HFFc6 (cell line): Measurements from ENCODE around the gene SETX. TPM values are rescaled to one million over a fixed set of nuclear protein-coding genes. Genes with fewer than 3 reads are reported as not detected.

ENCODE experiments used
- DNase-seq: peaks from one replicate; pipeline ENCODE4 v3.0.0-alpha.2; 2018
- H3K27ac Mint-ChIP-seq: 2 replicates; pipeline ENCODE4 v1.8.0; 2020; ENCODE audit warnings: mild to moderate bottlenecking, mixed read lengths
- H3K27me3 Mint-ChIP-seq: 2 replicates; pipeline ENCODE4 v1.8.0; 2021; ENCODE audit warnings: mild to moderate bottlenecking, moderate library complexity, mixed read lengths; ENCODE audit not compliant: insufficient read depth
- H3K36me3 Mint-ChIP-seq: 2 replicates; pipeline ENCODE4 v1.8.0; 2021; ENCODE audit warnings: low read depth, mixed read lengths
- H3K4me1 Mint-ChIP-seq: 2 replicates; pipeline ENCODE4 v1.8.0; 2020; ENCODE audit warnings: low read depth, mixed read lengths
- H3K4me3 Mint-ChIP-seq: 2 replicates; pipeline ENCODE4 v1.8.0; 2020; ENCODE audit warnings: mild to moderate bottlenecking, moderate library complexity, mixed read lengths
- H3K9me3 Mint-ChIP-seq: 2 replicates; pipeline ENCODE4 v1.8.0; 2020; ENCODE audit warnings: mild to moderate bottlenecking, mixed read lengths
- long read RNA-seq: library from polyadenylated mRNA; unstranded; transcript quantifications from one replicate; pipeline ENCODE4 v2.0.0, GENCODE V29; 2019
- total RNA-seq, 6 experiments: library from RNA; stranded (reverse); fragmentation: NEBNext Ultra II Directional; extraction: Animal tissue kit (Norgen Biotek cat#: 25700); gene quantifications; 2 replicates in 1 of 6; 3 replicates in 5 of 6; pipeline ENCODE4 v1.2.3, GENCODE V29; 2021
- TF ChIP-seq, protein P1 (sequence below): fragments of 200-600 bp; sonication (generic); IDR thresholded peaks from 2 replicates; pipeline ENCODE4 v1.5.0; 2021; ENCODE audit warnings: antibody characterized with exemption, mild to moderate bottlenecking

The SETX gene, protein sequence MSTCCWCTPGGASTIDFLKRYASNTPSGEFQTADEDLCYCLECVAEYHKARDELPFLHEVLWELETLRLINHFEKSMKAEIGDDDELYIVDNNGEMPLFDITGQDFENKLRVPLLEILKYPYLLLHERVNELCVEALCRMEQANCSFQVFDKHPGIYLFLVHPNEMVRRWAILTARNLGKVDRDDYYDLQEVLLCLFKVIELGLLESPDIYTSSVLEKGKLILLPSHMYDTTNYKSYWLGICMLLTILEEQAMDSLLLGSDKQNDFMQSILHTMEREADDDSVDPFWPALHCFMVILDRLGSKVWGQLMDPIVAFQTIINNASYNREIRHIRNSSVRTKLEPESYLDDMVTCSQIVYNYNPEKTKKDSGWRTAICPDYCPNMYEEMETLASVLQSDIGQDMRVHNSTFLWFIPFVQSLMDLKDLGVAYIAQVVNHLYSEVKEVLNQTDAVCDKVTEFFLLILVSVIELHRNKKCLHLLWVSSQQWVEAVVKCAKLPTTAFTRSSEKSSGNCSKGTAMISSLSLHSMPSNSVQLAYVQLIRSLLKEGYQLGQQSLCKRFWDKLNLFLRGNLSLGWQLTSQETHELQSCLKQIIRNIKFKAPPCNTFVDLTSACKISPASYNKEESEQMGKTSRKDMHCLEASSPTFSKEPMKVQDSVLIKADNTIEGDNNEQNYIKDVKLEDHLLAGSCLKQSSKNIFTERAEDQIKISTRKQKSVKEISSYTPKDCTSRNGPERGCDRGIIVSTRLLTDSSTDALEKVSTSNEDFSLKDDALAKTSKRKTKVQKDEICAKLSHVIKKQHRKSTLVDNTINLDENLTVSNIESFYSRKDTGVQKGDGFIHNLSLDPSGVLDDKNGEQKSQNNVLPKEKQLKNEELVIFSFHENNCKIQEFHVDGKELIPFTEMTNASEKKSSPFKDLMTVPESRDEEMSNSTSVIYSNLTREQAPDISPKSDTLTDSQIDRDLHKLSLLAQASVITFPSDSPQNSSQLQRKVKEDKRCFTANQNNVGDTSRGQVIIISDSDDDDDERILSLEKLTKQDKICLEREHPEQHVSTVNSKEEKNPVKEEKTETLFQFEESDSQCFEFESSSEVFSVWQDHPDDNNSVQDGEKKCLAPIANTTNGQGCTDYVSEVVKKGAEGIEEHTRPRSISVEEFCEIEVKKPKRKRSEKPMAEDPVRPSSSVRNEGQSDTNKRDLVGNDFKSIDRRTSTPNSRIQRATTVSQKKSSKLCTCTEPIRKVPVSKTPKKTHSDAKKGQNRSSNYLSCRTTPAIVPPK (N-terminal part only)
- total RNA-seq: 10 to 100 TPM; 14.9 to 18.7 (median 17.7) TPM
- long read RNA-seq, partial matches to known transcripts: 7 of 18 reads
- long read RNA-seq, other reads (novel, unspliced or antisense): 11 of 18 reads

DNA sequence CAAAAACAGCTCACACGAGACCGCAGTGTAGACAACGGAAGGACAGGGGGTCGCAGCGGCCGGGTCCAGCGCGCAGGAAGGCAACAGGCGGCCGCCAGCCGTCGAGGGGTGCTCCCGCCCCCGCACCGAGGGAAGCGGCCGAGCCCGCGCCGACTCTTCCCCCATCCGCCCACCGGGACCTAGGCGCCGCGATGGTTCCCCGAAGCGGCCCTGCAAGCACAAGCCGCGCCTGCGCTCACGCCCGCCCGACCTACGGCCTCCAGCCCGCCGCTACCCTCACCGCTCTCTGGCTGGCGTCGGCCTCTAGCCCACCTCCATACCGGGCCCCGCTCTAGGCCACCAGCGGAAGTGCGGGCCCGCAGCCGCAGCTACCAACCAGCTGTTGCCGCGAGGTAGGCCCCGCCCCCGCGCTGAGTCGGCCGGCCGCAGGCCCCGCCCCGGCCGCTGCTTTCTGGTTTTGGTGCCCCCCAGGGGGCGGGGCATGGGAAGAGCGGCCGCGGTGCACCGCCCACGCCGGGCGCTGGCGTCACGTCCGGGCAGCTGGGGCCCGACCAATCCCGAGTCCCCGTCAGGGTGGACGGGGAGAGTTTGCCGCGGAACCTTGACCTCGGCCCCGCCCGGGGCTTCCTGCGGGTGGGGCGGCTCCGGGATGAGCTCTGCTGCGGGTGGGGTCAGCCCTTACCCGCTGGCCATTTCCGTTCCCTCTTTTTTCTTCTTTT, at the start of gene SETX:
Gene SETX (minus strand): TSS at position 350 of the 719 bp plus-strand sequence. CDS start 5,558 bp downstream, outside the sequence.
- Mint-ChIP-seq H3K9me3 (no peaks in the 10 kb centered on the region), H3K27ac (peak within 1 kb of the TSS; percentile 94), H3K36me3 (peaks cover 28% of the 10 kb centered on the region), H3K27me3 (no peaks in the 10 kb centered on the region), H3K4me1 (peaks cover 28% of the 10 kb centered on the region), H3K4me3 (peak within 1 kb of the TSS; percentile 97)
- TF ChIP-seq, protein P1, sequence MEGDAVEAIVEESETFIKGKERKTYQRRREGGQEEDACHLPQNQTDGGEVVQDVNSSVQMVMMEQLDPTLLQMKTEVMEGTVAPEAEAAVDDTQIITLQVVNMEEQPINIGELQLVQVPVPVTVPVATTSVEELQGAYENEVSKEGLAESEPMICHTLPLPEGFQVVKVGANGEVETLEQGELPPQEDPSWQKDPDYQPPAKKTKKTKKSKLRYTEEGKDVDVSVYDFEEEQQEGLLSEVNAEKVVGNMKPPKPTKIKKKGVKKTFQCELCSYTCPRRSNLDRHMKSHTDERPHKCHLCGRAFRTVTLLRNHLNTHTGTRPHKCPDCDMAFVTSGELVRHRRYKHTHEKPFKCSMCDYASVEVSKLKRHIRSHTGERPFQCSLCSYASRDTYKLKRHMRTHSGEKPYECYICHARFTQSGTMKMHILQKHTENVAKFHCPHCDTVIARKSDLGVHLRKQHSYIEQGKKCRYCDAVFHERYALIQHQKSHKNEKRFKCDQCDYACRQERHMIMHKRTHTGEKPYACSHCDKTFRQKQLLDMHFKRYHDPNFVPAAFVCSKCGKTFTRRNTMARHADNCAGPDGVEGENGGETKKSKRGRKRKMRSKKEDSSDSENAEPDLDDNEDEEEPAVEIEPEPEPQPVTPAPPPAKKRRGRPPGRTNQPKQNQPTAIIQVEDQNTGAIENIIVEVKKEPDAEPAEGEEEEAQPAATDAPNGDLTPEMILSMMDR: peak; percentile 30; the same call in 1 of the 2 replicates
- peak; percentile 92 for DNase-seq

DNA sequence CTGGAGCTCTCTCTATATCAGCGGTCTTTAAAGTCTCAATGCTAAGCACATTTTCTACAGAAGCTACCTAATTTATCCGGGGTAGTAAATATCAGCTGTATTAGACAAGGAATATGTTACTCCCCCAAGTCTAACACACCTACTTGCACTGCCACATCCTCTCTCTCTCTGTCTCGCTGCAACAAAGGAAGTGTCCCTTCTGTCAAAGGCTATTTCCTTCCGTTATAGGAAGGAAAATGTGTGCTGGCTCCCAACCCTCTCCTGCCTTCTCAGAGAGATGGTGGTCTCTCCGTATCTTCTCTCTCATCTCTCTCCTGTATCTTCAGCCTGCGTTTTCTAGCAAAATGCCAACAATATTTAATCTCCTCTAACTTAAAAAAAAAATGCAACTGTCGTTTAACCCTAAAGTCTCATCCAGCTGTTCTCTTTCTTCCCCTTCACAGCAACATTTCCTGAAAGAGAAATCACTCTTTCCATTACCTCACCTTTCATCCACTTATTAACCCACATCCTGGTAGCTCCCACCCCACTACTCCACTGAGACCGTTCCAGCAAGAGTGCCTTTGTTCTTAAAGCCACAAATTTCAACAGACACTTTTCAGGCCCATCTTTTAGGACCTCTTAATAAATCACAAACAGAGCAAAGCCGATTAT, 49.6 kb upstream of the SETX start:
- H3K27ac Mint-ChIP-seq: no peak overlapping the region
- H3K4me3 Mint-ChIP-seq: no peak overlapping the region
- H3K4me1 Mint-ChIP-seq: peaks cover 24% of the 10 kb centered on the region
- TF ChIP-seq, protein P1: no peak
- DNase-seq: no peak
- peaks cover 23% of the 10 kb centered on the region for H3K36me3 Mint-ChIP-seq
- H3K9me3 Mint-ChIP-seq: no peaks in the 10 kb centered on the region
- peaks cover under 1% of the 10 kb centered on the region; the same call in 1 of the 2 replicates for H3K27me3 Mint-ChIP-seq

DNA sequence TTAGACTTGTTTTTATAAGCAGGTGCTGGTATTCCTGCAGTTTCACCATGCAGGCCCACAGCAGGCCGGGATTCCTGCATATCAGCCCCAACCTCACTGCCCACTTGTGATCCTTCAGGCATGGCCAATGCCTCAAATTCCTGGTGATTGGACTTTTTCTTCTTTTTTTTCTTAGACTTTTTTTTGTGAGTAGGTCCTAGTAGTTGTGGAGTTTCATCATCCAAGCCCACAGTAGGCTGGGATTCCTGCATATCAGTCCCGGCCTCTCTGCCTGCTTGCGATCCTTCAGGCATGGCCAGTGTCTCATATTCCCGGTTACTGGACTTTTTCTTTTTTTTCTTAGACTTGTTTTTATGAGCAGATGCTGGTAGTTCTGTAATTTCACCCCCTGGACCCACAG, 47.0 kb upstream of the SETX start:
- Mint-ChIP-seq H3K4me3 (no peak overlapping the region), H3K4me1 (peaks cover 19% of the 10 kb centered on the region), H3K9me3 (no peaks in the 10 kb centered on the region), H3K27me3 (no peaks in the 10 kb centered on the region; the same call in 1 of the 2 replicates), H3K27ac (no peak overlapping the region), H3K36me3 (peaks cover 23% of the 10 kb centered on the region)
- no peak for DNase-seq
- TF ChIP-seq, protein P1: no peak

DNA sequence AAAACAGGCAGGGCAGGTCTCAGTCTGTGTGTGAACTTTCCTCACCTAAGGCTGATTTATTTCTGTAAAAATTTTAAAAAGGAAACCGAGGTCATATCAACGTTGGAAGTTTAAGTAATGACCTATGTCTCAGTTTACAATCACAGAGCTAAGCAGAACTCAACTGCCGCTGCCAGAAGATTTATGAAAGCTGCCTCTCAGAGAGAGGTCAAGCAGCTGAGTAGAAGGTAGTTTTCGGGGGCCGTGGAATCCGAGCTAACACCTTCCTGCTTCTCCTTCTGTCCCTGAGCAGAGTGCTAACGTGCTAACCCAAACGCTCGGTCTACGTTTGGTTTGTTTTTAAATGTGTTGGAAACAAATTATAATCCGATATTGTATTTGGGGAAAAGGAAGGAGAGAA, 40.8 kb upstream of the SETX start:
- Mint-ChIP-seq H3K27me3 (peaks cover 2% of the 10 kb centered on the region; the same call in 1 of the 2 replicates), H3K4me1 (no peaks in the 10 kb centered on the region), H3K4me3 (no peak overlapping the region), H3K36me3 (peaks cover 17% of the 10 kb centered on the region), H3K9me3 (no peaks in the 10 kb centered on the region), H3K27ac (no peak overlapping the region)
- DNase-seq: no peak
- TF ChIP-seq, protein P1: no peak
